Measurements from ENCODE around the gene SPECC1. TPM values are rescaled to one million over a fixed set of nuclear protein-coding genes. Genes with fewer than 3 reads are reported as not detected.
A peak's percentile ranks its signal among the peaks of the same experiment; 100 is the strongest.
"Not testable (repeated sequence)": the region's sequence is repeated elsewhere in the genome, so short reads cannot be mapped to it uniquely, and the experiment has no call there.

Gene SPECC1
- total and polyA plus RNA-seq, 3 donors from 2014 or later: 78.6 to 160 (median 148) TPM

- Histone ChIP-seq H3K4me1 (no peaks in the 10 kb centered on the region), H3K27me3 (no peaks in the 10 kb centered on the region), H3K4me3 (peak overlapping the region; percentile 73 to 91), H3K36me3 (ENCODE audit: low read depth, missing control alignments) (no peaks in the 10 kb centered on the region), H3K27ac (peak overlapping the region; percentile 82 to 85), H3K9me3 (no peaks in the 10 kb centered on the region)
- intact Hi-C loops (cut with DNase I; ENCODE audit: low total_unique reads): no loop called here
- peak; percentile 46 for DNase-seq
- 0 to 1% methylated on average over 29 to 50 of the region's 72 CpGs for WGBS, 2 donors
- TF ChIP-seq POLR2A (IDR thresholded peaks at IDR 0.05) (no peak), CTCF (IDR thresholded peaks at IDR 0.05) (no peak)
Observed at GRCh38 chr17:20156196-20157000, 147.2 kb downstream of the SPECC1 start.

DNA sequence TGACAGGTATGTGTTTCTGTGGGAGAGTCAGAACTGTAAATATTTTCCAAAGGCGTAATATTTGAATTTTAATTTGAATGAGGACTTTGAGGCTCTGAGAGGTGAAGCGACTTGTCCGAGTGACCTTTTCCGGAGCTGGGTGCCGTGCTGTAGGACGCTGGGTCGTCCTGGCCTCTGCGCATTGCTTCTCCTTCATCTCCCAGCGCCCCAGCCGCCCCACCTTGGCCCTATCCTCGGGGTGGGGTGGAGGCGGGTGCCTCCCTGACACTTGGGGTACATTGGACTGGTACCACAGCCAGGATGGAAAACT, 147.8 kb downstream of the SPECC1 start:
- no peaks in the 10 kb centered on the region for H3K27me3 ChIP-seq
- H3K4me1 ChIP-seq: no peaks in the 10 kb centered on the region
- intact Hi-C loops (cut with DNase I; ENCODE audit: low total_unique reads): no loop called here
- TF ChIP-seq CTCF (IDR thresholded peaks at IDR 0.05): no peak
- no peak for TF ChIP-seq POLR2A (IDR thresholded peaks at IDR 0.05)
- 20 to 45% methylated on average over 1 to 12 of the region's 12 CpGs for WGBS, 2 donors
- H3K9me3 ChIP-seq: no peaks in the 10 kb centered on the region
- H3K4me3 ChIP-seq: peak overlapping the region; percentile 73 to 91
- H3K27ac ChIP-seq: peak overlapping the region; percentile 82 to 85
- peak; percentile 18 for DNase-seq
- H3K36me3 ChIP-seq (ENCODE audit: low read depth, missing control alignments): no peaks in the 10 kb centered on the region

- H3K27ac ChIP-seq: peak overlapping the region in 1 of 2 donors; percentile 24
- H3K4me3 ChIP-seq: no peak overlapping the region
- no peaks in the 10 kb centered on the region for H3K36me3 ChIP-seq (ENCODE audit: low read depth, missing control alignments)
- 42 to 63% methylated on average over 5 of the region's 5 CpGs for WGBS, 2 donors
- TF ChIP-seq CTCF (IDR thresholded peaks at IDR 0.05) (no peak), POLR2A (IDR thresholded peaks at IDR 0.05) (no peak)
- H3K9me3 ChIP-seq: no peaks in the 10 kb centered on the region
- H3K4me1 ChIP-seq: no peaks in the 10 kb centered on the region
- H3K27me3 ChIP-seq: no peaks in the 10 kb centered on the region
- intact Hi-C loops (cut with DNase I; ENCODE audit: low total_unique reads): no loop called here
- DNase-seq: no peak
Observed at GRCh38 chr17:20158580-20158979, 149.4 kb downstream of the SPECC1 start.

GRCh38 chr17:20159406-20160069, 150.4 kb downstream of the SPECC1 start:
- Histone ChIP-seq H3K9me3 (no peaks in the 10 kb centered on the region), H3K36me3 (ENCODE audit: low read depth, missing control alignments) (no peaks in the 10 kb centered on the region), H3K4me1 (no peaks in the 10 kb centered on the region), H3K27me3 (no peaks in the 10 kb centered on the region), H3K4me3 (no peak overlapping the region), H3K27ac (no peak overlapping the region)
- DNase-seq: no peak
- 88 to 90% methylated on average over 4 of the region's 4 CpGs for WGBS, 2 donors
- intact Hi-C loops (cut with DNase I; ENCODE audit: low total_unique reads): no loop called here
- no peak for TF ChIP-seq POLR2A (IDR thresholded peaks at IDR 0.05)
- TF ChIP-seq CTCF (IDR thresholded peaks at IDR 0.05): no peak

DNA sequence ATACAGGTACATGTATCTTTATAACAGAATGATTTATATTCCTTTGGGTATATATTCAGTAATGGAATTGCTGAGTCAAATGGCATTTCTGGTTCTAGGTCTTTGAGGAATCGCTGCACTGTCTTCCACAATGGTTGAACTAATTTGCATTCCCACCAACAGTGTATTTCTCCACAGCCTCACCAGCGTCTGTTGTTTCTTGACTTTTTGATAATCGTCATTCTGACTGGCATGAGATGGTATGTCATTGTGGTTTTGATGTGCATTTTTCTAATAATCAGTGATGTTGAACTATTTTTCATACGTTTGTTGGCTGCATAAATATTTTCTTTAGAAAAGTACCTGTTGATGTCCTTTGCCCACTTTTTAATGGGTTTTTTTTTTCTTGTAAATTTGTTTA, 156.4 kb downstream of the SPECC1 start:
- H3K4me1 ChIP-seq; H3K4me3 ChIP-seq; H3K36me3 ChIP-seq (ENCODE audit: low read depth, missing control alignments); H3K9me3 ChIP-seq; intact Hi-C loops (cut with DNase I; ENCODE audit: low total_unique reads); DNase-seq; H3K27me3 ChIP-seq; H3K27ac ChIP-seq: not testable (repeated sequence)
- 89 to 95% methylated on average over 4 of the region's 4 CpGs for WGBS, 2 donors
